GM21515 (cell line): Measurements from ENCODE around the gene COQ8B.
"Not testable (repeated sequence)": the region's sequence is repeated elsewhere in the genome, so short reads cannot be mapped to it uniquely, and the experiment has no call there.

Experiments used
- ATAC-seq: cut with Tn5 transposase; IDR thresholded peaks from one replicate; pipeline ENCODE4 v1.9.1; 2021; ENCODE audit not compliant: unreplicated experiment

COQ8B gene

GRCh38 chr19:40716482-40717324, at the start of gene COQ8B, which contains the start of gene ITPKC:
COQ8B (minus strand) TSS chr19:40716886; CDS start chr19:40714632, 2,254 bp downstream.
ITPKC (plus strand) TSS chr19:40717112; CDS start chr19:40717136, 24 bp downstream.
- ATAC-seq, result peak; percentile 68

- ATAC-seq, result not testable (repeated sequence)
Observed at GRCh38 chr19:40766385-40766784, 49.7 kb upstream of the COQ8B start.

GRCh38 chr19:40763963-40764362, 47.3 kb upstream of the COQ8B start:
- ATAC-seq, result no peak

GRCh38 chr19:40763526-40763925, 46.8 kb upstream of the COQ8B start:
- no peak for ATAC-seq

- no peak for ATAC-seq
Observed at GRCh38 chr19:40762754-40763470, 46.2 kb upstream of the COQ8B start.

- ATAC-seq, result no peak
Observed at GRCh38 chr19:40759352-40759751, 42.7 kb upstream of the COQ8B start.

- ATAC-seq, result no peak
Observed at GRCh38 chr19:40758491-40758890, 41.8 kb upstream of the COQ8B start.

- no peak for ATAC-seq
Observed at GRCh38 chr19:40756502-40757110, 39.9 kb upstream of the COQ8B start.

- ATAC-seq, result no peak
Observed at GRCh38 chr19:40755791-40756190, 39.1 kb upstream of the COQ8B start.

- no peak for ATAC-seq
Observed at GRCh38 chr19:40755248-40755624, 38.5 kb upstream of the COQ8B start.

GRCh38 chr19:40754611-40755247, 38.0 kb upstream of the COQ8B start:
- no peak for ATAC-seq

- ATAC-seq, result no peak
Observed at GRCh38 chr19:40752257-40752781, 35.6 kb upstream of the COQ8B start.

- peak; percentile 50 for ATAC-seq
Observed at GRCh38 chr19:40750874-40751537, 34.3 kb upstream of the COQ8B start, which contains the start of gene SNRPA. SNRPA (plus strand) TSS chr19:40751203; CDS start chr19:40751409, 206 bp downstream.

- peak; percentile 81 for ATAC-seq
Observed at GRCh38 chr19:40750058-40750873, 33.6 kb upstream of the COQ8B start, which contains the start of gene ACTMAP. ACTMAP (minus strand) TSS chr19:40750477; CDS start chr19:40749803, 674 bp downstream.

GRCh38 chr19:40747536-40747935, 30.9 kb upstream of the COQ8B start:
- ATAC-seq, result no peak

- ATAC-seq, result no peak
Observed at GRCh38 chr19:40745402-40745780, 28.7 kb upstream of the COQ8B start.

GRCh38 chr19:40744554-40745401, 28.1 kb upstream of the COQ8B start:
- ATAC-seq, result no peak

- no peak for ATAC-seq
Observed at GRCh38 chr19:40743926-40744325, 27.2 kb upstream of the COQ8B start.
